SU-DHL-6 (cell line): ENCODE results near the gene TEX13D.

Source experiments
- EZH2phosphoT487 ChIP-seq: fragments of 200-600 bp; sonication (generic), shearing (Covaris generic); conservative IDR thresholded peaks from 2 replicates; pipeline ENCODE4 v1.6.1; 2018; ENCODE audit warnings: mild to moderate bottlenecking, antibody characterized with exemption, low read length, moderate library complexity, mixed read lengths
- TF ChIP-seq, protein P1 (sequence below): fragments of 200-600 bp; sonication (generic); IDR thresholded peaks from one replicate; pipeline ENCODE4 v1.5.1; 2017; ENCODE audit warnings: antibody characterized with exemption, mild to moderate bottlenecking, low read length, moderate library complexity; ENCODE audit not compliant: insufficient read depth, poor library complexity, severe bottlenecking

DNA sequence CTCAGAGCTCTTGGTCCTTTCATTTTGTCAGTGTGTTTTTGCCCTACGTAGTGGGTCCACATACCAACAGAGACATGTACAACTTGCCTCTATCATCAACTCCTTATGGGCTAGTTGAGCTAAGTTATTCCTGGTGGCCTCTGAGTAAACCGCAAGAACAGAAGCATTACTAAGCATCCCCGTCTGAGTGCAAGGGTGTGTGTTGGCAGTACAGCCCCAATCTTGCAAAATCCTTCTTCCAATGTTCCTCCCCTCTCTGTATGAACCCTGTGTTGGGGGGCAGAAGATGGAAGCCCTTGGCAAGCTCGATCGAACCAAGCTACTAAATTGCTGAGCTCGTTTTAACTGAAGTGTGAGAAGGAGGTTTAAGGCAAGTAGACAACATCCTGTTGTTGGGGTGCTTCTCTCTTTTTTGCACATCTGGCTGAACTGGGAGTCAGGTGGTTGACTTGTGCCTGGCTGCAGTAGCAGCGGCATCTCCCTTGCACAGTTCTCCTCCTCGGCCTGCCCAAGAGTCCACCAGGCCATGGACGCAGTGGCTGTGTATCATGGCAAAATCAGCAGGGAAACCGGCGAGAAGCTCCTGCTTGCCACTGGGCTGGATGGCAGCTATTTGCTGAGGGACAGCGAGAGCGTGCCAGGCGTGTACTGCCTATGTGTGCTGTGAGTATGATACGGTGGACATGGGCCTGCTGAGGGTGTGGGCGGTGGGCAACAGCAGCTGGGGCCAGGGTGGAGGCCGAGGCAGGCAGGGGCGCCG lies 13.8 kb downstream of the TEX13D start, which contains the start of gene SH2D1A:
- TF ChIP-seq, protein P1, sequence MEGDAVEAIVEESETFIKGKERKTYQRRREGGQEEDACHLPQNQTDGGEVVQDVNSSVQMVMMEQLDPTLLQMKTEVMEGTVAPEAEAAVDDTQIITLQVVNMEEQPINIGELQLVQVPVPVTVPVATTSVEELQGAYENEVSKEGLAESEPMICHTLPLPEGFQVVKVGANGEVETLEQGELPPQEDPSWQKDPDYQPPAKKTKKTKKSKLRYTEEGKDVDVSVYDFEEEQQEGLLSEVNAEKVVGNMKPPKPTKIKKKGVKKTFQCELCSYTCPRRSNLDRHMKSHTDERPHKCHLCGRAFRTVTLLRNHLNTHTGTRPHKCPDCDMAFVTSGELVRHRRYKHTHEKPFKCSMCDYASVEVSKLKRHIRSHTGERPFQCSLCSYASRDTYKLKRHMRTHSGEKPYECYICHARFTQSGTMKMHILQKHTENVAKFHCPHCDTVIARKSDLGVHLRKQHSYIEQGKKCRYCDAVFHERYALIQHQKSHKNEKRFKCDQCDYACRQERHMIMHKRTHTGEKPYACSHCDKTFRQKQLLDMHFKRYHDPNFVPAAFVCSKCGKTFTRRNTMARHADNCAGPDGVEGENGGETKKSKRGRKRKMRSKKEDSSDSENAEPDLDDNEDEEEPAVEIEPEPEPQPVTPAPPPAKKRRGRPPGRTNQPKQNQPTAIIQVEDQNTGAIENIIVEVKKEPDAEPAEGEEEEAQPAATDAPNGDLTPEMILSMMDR = no peak
- no peak for TF ChIP-seq EZH2phosphoT487
